Thymus (tissue), 11 donors: Measurements from ENCODE around the gene ZBTB16. TPM values are rescaled to one million over a fixed set of nuclear protein-coding genes. Genes with fewer than 3 reads are reported as not detected.

ENCODE experiments used
- DNase-seq, 9 donors: peaks; one replicate each; pipeline ENCODE4 v3.0.0-alpha.2; 2013; ENCODE audit warnings: low spot score in 9 of 9, low read depth in 6 of 9, missing footprints in 1 of 9
- H3K27ac ChIP-seq, 2 donors: one replicate each; pipeline ENCODE4 v1.5.1; 2013; ENCODE audit warnings: control low read depth in 1 of 2, low read depth in 1 of 2, low read length in 1 of 2, mild to moderate bottlenecking in 1 of 2, moderate library complexity in 1 of 2
- H3K27me3 ChIP-seq, 2 donors: one replicate each; pipeline ENCODE4 v1.5.1; 2013; ENCODE audit warnings: low read length in 1 of 2; ENCODE audit not compliant: control insufficient read depth in 2 of 2, insufficient read depth in 1 of 2
- H3K36me3 ChIP-seq, 2 donors: one replicate each; pipeline ENCODE4 v1.5.1; 2013; ENCODE audit warnings: low read length in 1 of 2, mild to moderate bottlenecking in 1 of 2, moderate library complexity in 1 of 2; ENCODE audit not compliant: control insufficient read depth in 2 of 2, insufficient read depth in 2 of 2
- H3K4me1 ChIP-seq, 2 donors: one replicate each; pipeline ENCODE4 v1.5.1; 2013; ENCODE audit warnings: low read length in 2 of 2; ENCODE audit not compliant: control insufficient read depth in 2 of 2, insufficient read depth in 2 of 2
- H3K4me3 ChIP-seq, 2 donors: one replicate each; pipeline ENCODE4 v1.5.1; 2013; ENCODE audit warnings: low read length in 2 of 2, control low read depth in 1 of 2, mild to moderate bottlenecking in 1 of 2
- H3K9me3 ChIP-seq, 2 donors: one replicate each; pipeline ENCODE4 v1.5.1; 2013; ENCODE audit warnings: low read length in 1 of 2, mild to moderate bottlenecking in 1 of 2; ENCODE audit not compliant: control insufficient read depth in 2 of 2, insufficient read depth in 1 of 2
- WGBS: extraction: QIAGEN DNeasy Blood & Tissue Kit; methylation state at CpG from one replicate; pipeline ENCODE4 v1.1.7; 2013; 5-methylcytosine and 5-hydroxymethylcytosine counted together
- polyA plus RNA-seq: library from polyadenylated mRNA; stranded (reverse); fragments of 200-250 nt; gene quantifications from one replicate; pipeline ENCODE4 v1.2.3, GENCODE V29; 2013
- total RNA-seq: library from RNA; stranded (reverse); fragments of 120-200 nt; gene quantifications from one replicate; pipeline ENCODE4 v1.2.4, GENCODE V29; 2013
- donor health status: healthy.

Gene ZBTB16
- total and polyA plus RNA-seq, 2 donors = 5.7 to 21.5 TPM

DNA sequence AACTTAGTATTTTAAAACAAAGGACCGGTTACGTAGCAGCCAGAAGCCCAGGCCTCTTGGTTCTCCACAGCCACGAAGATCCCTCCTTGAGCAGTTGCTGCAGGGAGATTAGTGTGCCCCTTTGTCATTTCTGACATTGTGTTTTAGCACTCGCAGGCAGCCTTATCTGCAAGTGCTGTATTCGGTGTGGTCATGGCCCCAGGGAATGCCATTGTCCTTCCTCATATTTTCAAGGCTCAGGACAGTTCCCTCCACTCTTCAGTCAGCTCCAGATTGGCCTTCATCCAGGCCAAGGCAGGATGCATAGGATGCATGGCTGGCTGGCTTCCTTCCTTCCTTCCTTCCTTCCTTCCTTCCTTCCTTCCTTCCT is 88.5 kb downstream of the ZBTB16 start:
- H3K9me3 ChIP-seq = peaks cover 0 to under 1% of the 10 kb centered on the region in 2 donors
- H3K27ac ChIP-seq = no peak overlapping the region
- DNase-seq = no peak
- H3K36me3 ChIP-seq = no peaks in the 10 kb centered on the region
- no peaks in the 10 kb centered on the region for H3K27me3 ChIP-seq
- no peak overlapping the region for H3K4me3 ChIP-seq
- peaks cover 0 to 15% of the 10 kb centered on the region in 2 donors for H3K4me1 ChIP-seq
- WGBS = 70% methylated on average over 5 of the region's 5 CpGs

DNA sequence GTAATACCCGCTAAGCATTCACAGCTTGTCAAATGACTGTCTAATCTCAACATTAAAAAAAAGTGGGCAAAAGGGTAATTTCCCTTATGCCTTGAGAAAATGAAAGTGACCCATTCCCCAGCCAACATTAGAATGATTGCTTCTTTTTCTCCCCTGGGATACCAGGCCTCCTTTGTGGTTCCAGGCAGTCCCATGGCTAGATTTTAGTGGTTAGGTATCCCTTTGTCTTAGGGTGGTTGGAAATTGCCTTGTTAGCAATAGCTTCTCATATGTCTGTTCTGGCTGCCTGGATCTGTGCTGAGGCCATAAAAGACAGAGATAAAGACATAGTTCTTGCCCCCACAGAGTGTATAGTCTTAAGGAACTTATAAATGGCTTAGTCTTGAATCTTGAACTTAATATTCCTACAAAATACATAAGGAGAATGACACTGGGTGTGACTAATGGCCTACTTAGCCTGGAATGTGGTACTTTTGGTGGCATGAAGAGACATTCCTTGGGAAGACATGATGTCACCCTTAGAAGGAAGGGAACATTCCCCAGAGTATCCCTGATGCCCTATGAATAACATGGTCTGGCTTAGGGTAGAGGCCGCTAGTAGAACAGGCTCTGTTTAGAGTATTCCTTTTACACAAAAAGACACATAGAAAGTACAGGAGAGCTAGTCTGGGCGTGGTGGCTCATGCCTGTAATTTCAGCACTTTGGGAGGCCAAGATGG is 90.3 kb downstream of the ZBTB16 start:
- no peaks in the 10 kb centered on the region for H3K36me3 ChIP-seq
- H3K4me1 ChIP-seq = peaks cover 2 to 3% of the 10 kb centered on the region in 2 donors
- no peak for DNase-seq
- H3K9me3 ChIP-seq = no peaks in the 10 kb centered on the region
- no peak overlapping the region for H3K27ac ChIP-seq
- H3K27me3 ChIP-seq = no peaks in the 10 kb centered on the region
- WGBS = 96% methylated on average over 3 of the region's 3 CpGs
- no peak overlapping the region for H3K4me3 ChIP-seq

DNA sequence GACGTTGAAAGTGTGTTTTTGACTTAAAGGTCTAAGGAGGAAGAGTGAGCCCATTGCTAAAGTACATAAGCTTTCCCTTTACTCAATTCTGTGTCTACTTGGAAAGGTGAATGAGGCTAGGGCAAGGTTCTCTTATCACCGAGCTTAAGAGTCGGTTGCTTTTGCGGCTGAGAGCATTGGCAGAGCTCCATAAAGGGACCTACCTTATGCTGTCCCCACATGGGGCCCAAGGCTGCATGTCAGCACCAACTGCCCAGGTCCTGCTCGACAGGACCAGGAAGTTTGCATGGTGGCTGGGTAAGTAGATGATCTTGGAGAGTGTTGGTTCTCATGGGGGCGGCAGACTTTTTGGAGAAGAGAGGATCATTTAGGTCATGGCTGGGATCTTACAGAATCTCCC is 91.2 kb downstream of the ZBTB16 start:
- 81% methylated on average over 6 of the region's 6 CpGs for WGBS
- Histone ChIP-seq H3K27ac (no peak overlapping the region), H3K27me3 (no peaks in the 10 kb centered on the region), H3K4me3 (no peak overlapping the region), H3K9me3 (no peaks in the 10 kb centered on the region), H3K4me1 (peaks cover 7 to 11% of the 10 kb centered on the region in 2 donors), H3K36me3 (no peaks in the 10 kb centered on the region)
- DNase-seq = no peak

DNA sequence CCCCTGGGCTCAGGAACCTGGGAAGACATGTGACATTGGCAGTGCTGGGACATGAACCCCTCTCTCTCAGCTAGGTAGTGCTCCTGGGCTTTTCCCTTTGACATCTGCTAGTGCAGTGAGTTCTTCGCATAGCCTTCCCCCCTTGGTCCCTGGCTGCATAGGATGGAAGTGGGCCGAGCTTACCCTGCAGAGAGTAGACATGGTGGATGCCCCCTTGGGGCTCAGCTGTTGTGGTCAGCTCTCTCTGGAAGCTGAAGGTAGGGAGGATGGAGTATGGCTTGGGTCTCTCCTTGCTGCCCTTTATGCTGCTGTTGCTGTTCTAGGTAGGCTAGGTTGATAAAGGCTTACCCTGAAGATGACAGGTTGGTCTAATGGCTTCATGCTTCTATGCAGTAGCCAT is 92.1 kb downstream of the ZBTB16 start:
- H3K4me1 ChIP-seq = peaks cover 15 to 20% of the 10 kb centered on the region in 2 donors
- H3K27ac ChIP-seq = no peak overlapping the region
- no peaks in the 10 kb centered on the region for H3K9me3 ChIP-seq
- H3K4me3 ChIP-seq = no peak overlapping the region
- DNase-seq = no peak
- over 99% methylated on average over 2 of the region's 2 CpGs for WGBS
- H3K27me3 ChIP-seq = no peaks in the 10 kb centered on the region
- no peaks in the 10 kb centered on the region for H3K36me3 ChIP-seq

DNA sequence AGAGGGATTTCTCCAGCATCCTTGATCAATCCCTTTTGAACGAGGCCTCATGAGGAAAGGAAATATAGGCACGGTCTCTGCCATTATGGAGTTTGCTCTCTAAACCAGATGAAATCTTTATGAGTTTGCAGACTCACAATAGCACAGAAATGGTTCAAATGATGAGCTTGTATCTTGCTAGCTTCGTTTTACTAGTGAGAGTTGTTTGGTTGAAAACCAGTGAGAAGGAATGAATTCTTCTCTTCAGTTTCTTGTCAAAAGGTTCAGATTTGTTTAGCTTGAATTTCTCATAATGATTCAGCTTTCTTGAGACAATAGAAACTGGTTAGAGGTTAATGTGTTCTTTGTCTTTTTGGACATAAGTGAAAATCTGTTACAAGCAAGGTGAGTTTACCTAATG is 92.7 kb downstream of the ZBTB16 start:
- peaks cover 21 to 26% of the 10 kb centered on the region in 2 donors for H3K4me1 ChIP-seq
- H3K27ac ChIP-seq = no peak overlapping the region
- no peak overlapping the region for H3K4me3 ChIP-seq
- 95% methylated on average over 3 of the region's 3 CpGs for WGBS
- no peaks in the 10 kb centered on the region for H3K36me3 ChIP-seq
- no peaks in the 10 kb centered on the region for H3K27me3 ChIP-seq
- H3K9me3 ChIP-seq = no peaks in the 10 kb centered on the region
- DNase-seq = no peak

DNA sequence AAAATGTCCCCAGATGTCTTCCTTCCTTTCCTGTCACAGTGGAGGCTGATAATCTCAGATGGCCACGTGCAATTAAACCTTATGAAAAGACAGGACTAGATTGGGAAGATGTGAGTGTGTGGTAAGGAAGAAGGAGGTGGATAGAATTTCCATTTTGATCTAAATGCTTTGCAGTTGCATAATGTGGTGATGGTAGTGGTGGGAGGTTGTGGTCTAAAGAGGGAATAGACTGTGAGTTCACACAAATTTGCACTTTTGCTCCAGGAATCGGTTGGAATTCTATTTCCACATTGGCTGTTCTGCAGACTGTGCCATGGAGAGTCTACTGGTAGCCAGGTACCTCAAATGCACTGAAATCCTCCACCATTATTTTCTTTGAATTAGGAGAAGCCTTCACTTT is 93.3 kb downstream of the ZBTB16 start:
- Histone ChIP-seq H3K9me3 (no peaks in the 10 kb centered on the region), H3K27ac (no peak overlapping the region), H3K4me3 (no peak overlapping the region), H3K27me3 (no peaks in the 10 kb centered on the region), H3K4me1 (peaks cover 27 to 32% of the 10 kb centered on the region in 2 donors), H3K36me3 (no peaks in the 10 kb centered on the region)
- no peak for DNase-seq
- WGBS = 81% methylated on average over 2 of the region's 2 CpGs

DNA sequence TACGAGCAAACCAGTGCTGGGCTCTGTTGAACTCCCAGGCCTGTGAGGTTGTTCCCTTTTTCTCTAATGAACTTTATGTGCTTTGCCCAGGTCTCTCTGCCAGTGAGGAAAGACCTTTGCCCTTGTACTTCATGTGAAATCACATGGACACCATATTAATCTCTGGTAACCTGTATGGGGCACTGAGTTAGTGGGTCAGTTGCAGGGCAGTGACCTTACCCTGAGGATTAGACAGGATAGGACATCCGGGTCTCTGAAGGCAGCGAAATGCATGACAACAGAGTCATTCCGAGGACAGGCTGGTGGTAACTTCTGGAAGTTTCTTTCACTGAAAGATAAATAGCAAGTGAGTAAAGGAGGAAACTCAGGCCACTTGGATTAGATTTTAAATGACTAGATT is 93.7 kb downstream of the ZBTB16 start:
- Histone ChIP-seq H3K4me3 (no peak overlapping the region), H3K9me3 (no peaks in the 10 kb centered on the region), H3K36me3 (no peaks in the 10 kb centered on the region), H3K4me1 (peaks cover 31 to 36% of the 10 kb centered on the region in 2 donors), H3K27me3 (no peaks in the 10 kb centered on the region), H3K27ac (no peak overlapping the region)
- whole genome bisulfite sequencing = 98% methylated on average over 4 of the region's 4 CpGs
- DNase-seq = no peak

DNA sequence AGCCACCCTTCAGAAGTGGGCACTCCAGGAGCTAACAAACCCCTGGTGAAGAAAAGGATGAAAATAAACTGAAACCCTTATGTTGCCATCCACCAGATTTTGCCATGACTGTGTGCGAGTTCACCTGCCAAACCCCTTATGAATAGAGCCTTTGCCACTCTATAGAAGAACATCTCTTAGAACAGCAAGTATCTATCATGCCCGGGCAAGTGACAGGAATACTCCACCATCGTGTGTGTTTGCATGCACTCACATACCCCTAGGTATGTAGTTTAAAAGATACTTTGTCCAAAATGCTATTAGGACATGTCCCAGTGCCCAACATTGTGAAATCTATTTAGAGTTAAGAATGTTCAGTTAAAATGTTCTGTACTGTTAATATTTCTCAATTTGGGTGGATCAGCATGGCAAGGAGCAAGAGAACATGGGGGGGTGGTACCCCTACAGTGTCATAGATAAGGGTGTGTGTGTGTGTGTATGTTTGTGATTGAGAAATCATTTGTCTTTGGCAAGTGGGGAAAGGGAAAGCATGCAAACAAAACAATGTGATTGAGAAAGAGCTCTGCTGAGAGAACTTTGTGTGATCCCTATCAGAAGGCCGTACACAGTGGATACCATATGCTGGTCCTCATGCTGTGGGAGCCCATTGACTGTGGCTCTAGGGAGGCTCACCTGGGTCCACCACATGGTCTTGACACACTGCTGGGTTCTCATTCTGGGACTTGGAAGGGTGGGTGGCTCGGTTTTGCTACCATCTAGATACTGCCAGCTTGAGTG is 94.9 kb downstream of the ZBTB16 start:
- Histone ChIP-seq H3K4me3 (no peak overlapping the region), H3K27ac (peak overlapping the region in 1 of 2 donors; percentile 69), H3K4me1 (peaks cover 42 to 49% of the 10 kb centered on the region in 2 donors), H3K27me3 (no peaks in the 10 kb centered on the region), H3K36me3 (no peaks in the 10 kb centered on the region), H3K9me3 (no peaks in the 10 kb centered on the region)
- WGBS = 97% methylated on average over 5 of the region's 5 CpGs
- no peak for DNase-seq

DNA sequence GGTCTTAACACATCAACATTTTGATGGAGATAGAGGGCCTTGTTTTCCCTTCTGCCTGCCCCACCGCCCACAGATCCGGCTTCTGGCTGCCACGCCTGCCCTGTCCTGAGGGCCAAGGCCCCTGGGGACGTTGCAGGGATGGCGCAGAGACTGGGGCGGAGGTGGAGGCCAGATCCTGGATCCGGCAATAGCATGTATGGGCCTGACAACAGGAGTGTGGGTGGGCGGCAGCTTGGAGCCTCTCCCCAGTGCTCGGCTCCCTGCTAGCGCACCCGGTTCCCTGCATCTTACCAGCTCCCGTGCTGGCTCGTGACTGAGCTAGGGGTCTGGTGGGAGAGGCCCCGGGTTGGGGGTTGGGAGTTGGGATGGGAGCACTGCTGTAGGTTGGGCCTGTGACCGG is 95.6 kb downstream of the ZBTB16 start:
- peaks cover 47 to 55% of the 10 kb centered on the region in 2 donors for H3K4me1 ChIP-seq
- WGBS = 96% methylated on average over 15 of the region's 15 CpGs
- H3K4me3 ChIP-seq = no peak overlapping the region
- H3K36me3 ChIP-seq = no peaks in the 10 kb centered on the region
- H3K27me3 ChIP-seq = no peaks in the 10 kb centered on the region
- DNase-seq = no peak
- H3K9me3 ChIP-seq = no peaks in the 10 kb centered on the region
- H3K27ac ChIP-seq = peak overlapping the region in 1 of 2 donors; percentile 69
